HCT116 (cell line): ENCODE measurements around the gene TAF5L. TPM values are rescaled to one million over a fixed set of nuclear protein-coding genes. Genes with fewer than 3 reads are reported as not detected.

Experiments
- ATAC-seq: fragments of 200-7000 bp; cut with Tn5 transposase; 2 replicates; pipeline ENCODE4 v1.9.1; 2020; ENCODE audit warnings: mild to moderate bottlenecking, moderate library complexity
- BruUV-seq: library from RNA; stranded (reverse); fragments of 400-500 nt; replicated peaks from 2 replicates; lab custom pipeline; 2021; lab: Mats Ljungman, UMichigan
- CTCF ChIA-PET: fragments of 300-600 bp; sonication (Branson Sonifier 250); formaldehyde crosslinking; loops from one replicate; lab custom pipeline; 2021; ENCODE audit warnings: antibody characterized with exemption; lab: Charles Lee
- POLR2A ChIA-PET: fragments of 300-600, 350-600 bp; sonication (Branson Sonifier 250); formaldehyde crosslinking; loops from one replicate; lab custom pipeline; 2021; ENCODE audit warnings: antibody characterized with exemption; lab: Charles Lee
- RAD21 ChIA-PET, 2 experiments: fragments of 300-600 bp; sonication (Branson Sonifier 250); formaldehyde crosslinking; loops; one replicate each; lab custom pipeline; 2023; ENCODE audit warnings: low total read pairs in 2 of 2; ENCODE audit not compliant: uncharacterized antibody in 2 of 2, unreplicated experiment in 2 of 2, low non-redundant PET in 1 of 2; lab: Charles Lee
- DNase-seq: peaks from one replicate; pipeline ENCODE4 v3.0.0-alpha.2; 2010; ENCODE audit warnings: low read depth, low spot score
- H2AFZ ChIP-seq: fragments of 200-600 bp; shearing (Covaris generic), sonication (generic); 2 replicates; pipeline ENCODE4 v1.6.1; 2017; ENCODE audit warnings: low read depth, mixed run types, mixed read lengths, antibody characterized with exemption, low read length; ENCODE audit not compliant: poor library complexity, severe bottlenecking
- H3K27ac ChIP-seq: 2 replicates; pipeline ENCODE4 v1.5.1; 2012; ENCODE audit warnings: low read depth, low read length
- H3K27me3 ChIP-seq: fragments of 200-600 bp; sonication (generic); 2 replicates; pipeline ENCODE4 v1.6.1; 2016; ENCODE audit warnings: mixed run types, low read length, mixed read lengths; ENCODE audit not compliant: insufficient read depth
- H3K36me3 ChIP-seq, 2 experiments: fragments of 200-500 bp in 1 of 2; fragments of 200-600 bp in 1 of 2; sonication (Bioruptor generic) in 1 of 2; sonication (generic) in 1 of 2; 2 replicates each; pipeline versions ENCODE4 v1.5.1 to v1.6.1; 2014 to 2016; ENCODE audit warnings: low read length in 2 of 2, inconsistent platforms in 1 of 2, mixed read lengths in 1 of 2, mixed run types in 1 of 2; ENCODE audit not compliant: insufficient read depth in 2 of 2, control insufficient read depth in 1 of 2
- H3K4me1 ChIP-seq, 2 experiments: fragments of 200-600 bp in 1 of 2; sonication (generic) in 1 of 2; 2 replicates each; pipeline versions ENCODE4 v1.5.1 to v1.6.1; 2012 to 2017; ENCODE audit warnings: low read length in 2 of 2, inconsistent platforms in 1 of 2, mild to moderate bottlenecking in 1 of 2, mixed read lengths in 1 of 2, mixed run types in 1 of 2, moderate library complexity in 1 of 2; ENCODE audit not compliant: insufficient read depth in 2 of 2, control insufficient read depth in 1 of 2
- H3K4me2 ChIP-seq: fragments of 200-600 bp; sonication (generic); 2 replicates; pipeline ENCODE4 v1.6.1; 2017; ENCODE audit warnings: mixed run types, low read length, mixed read lengths
- H3K4me3 ChIP-seq, 2 experiments: fragments of 200-600 bp in 1 of 2; sonication (generic) in 1 of 2; replicated peaks in 1 of 2; 2 replicates each; pipeline ENCODE4 v1.5.1; 2011 to 2016; ENCODE audit warnings: low read length in 2 of 2, control low read depth in 1 of 2, low read depth in 1 of 2, mild to moderate bottlenecking in 1 of 2, mixed read lengths in 1 of 2, mixed run types in 1 of 2
- H3K79me2 ChIP-seq: fragments of 200-600 bp; sonication (generic); 2 replicates; pipeline ENCODE4 v1.6.1; 2017; ENCODE audit warnings: mild to moderate bottlenecking, mixed run types, low read length, moderate library complexity, mixed read lengths; ENCODE audit not compliant: insufficient read depth
- H3K9ac ChIP-seq: fragments of 200-600 bp; sonication (generic); 2 replicates; pipeline ENCODE4 v1.6.1; 2016; ENCODE audit warnings: low read length, mixed read lengths
- H3K9me2 ChIP-seq: fragments of 200-600 bp; sonication (generic), shearing (Covaris generic); 2 replicates; pipeline ENCODE4 v1.6.1; 2017; ENCODE audit warnings: mixed run types, mild to moderate bottlenecking, moderate library complexity; ENCODE audit not compliant: insufficient read depth
- H3K9me3 ChIP-seq, 2 experiments: fragments of 200-500 bp in 1 of 2; fragments of 200-600 bp in 1 of 2; sonication (Bioruptor generic) in 1 of 2; sonication (generic) in 1 of 2; 2 replicates each; pipeline ENCODE4 v1.6.1; 2014 to 2017; ENCODE audit warnings: low read length in 2 of 2, mixed read lengths in 2 of 2, inconsistent platforms in 1 of 2, low read depth in 1 of 2, mild to moderate bottlenecking in 1 of 2, mixed run types in 1 of 2, moderate library complexity in 1 of 2; ENCODE audit not compliant: control insufficient read depth in 1 of 2, insufficient read depth in 1 of 2
- H4K20me1 ChIP-seq: fragments of 200-600 bp; sonication (generic), shearing (Covaris generic); 2 replicates; pipeline ENCODE4 v1.6.1; 2017; ENCODE audit warnings: mixed run types, mild to moderate bottlenecking, moderate library complexity; ENCODE audit not compliant: insufficient read depth
- CEBPB ChIP-seq: IDR thresholded peaks from 2 replicates; pipeline ENCODE4 v1.6.1; 2012; ENCODE audit warnings: low read depth
- EGR1 ChIP-seq: IDR thresholded peaks from 2 replicates; pipeline ENCODE4 v1.6.1; 2012; ENCODE audit warnings: low read depth
- EZH2 ChIP-seq: fragments of 200-600 bp; sonication (generic); IDR thresholded peaks from 2 replicates; pipeline ENCODE4 v1.6.1; 2017; ENCODE audit warnings: antibody characterized with exemption, mixed run types
- POLR2AphosphoS5 ChIP-seq: IDR thresholded peaks from 2 replicates; pipeline ENCODE4 v1.6.1; 2011; ENCODE audit warnings: mild to moderate bottlenecking, low read depth, low read length, moderate library complexity
- SIN3A ChIP-seq: IDR thresholded peaks from 2 replicates; pipeline ENCODE4 v1.6.1; 2012; ENCODE audit warnings: low read depth
- SRF ChIP-seq: IDR thresholded peaks from 2 replicates; pipeline ENCODE4 v1.6.1; 2012; ENCODE audit warnings: low read depth
- YY1 ChIP-seq: IDR thresholded peaks from 2 replicates; pipeline ENCODE4 v1.6.1; 2011; ENCODE audit warnings: low read length, low read depth, moderate library complexity, mild to moderate bottlenecking; ENCODE audit not compliant: insufficient replicate concordance; ENCODE audit errors: extremely low read depth
- ZFX ChIP-seq: fragments of 450-650 bp; IDR thresholded peaks from 2 replicates; pipeline ENCODE4 v1.6.1; 2017
- ZNF274 ChIP-seq: fragments of 200-500 bp; sonication (Bioruptor generic); IDR thresholded peaks from 2 replicates; pipeline ENCODE4 v1.6.1; 2014; ENCODE audit warnings: mild to moderate bottlenecking, low read depth, low read length, inconsistent platforms
- intact Hi-C: fragments of 100-400 bp; cut with micrococcal nuclease; formaldehyde crosslinking; loops from 2 replicates; pipeline ENCODE4 v1.10.0; 2022
- total RNA-seq: library from RNA; stranded (reverse); gene quantifications from one replicate; pipeline ENCODE4 v1.2.1, GENCODE V29; 2021; ENCODE audit not compliant: unreplicated experiment
- TF ChIP-seq, protein P1 (sequence below): IDR thresholded peaks from 2 replicates; pipeline ENCODE4 v1.6.1; 2012
- TF ChIP-seq, protein P2 (sequence below), 3 experiments: fragments of 200-600 bp in 1 of 3; sonication (generic) in 1 of 3; IDR thresholded peaks in 2 of 3; conservative IDR thresholded peaks in 1 of 3; 2 replicates each; pipeline ENCODE4 v1.5.1; 2012 to 2017; ENCODE audit warnings: low read depth in 2 of 3, low read length in 2 of 3, antibody characterized with exemption in 1 of 3, borderline replicate concordance in 1 of 3, control low read depth in 1 of 3, mild to moderate bottlenecking in 1 of 3, mixed read lengths in 1 of 3, mixed run types in 1 of 3, moderate library complexity in 1 of 3; ENCODE audit not compliant: insufficient read depth in 1 of 3

TAF5L gene
- total RNA-seq, 1 experiment from 2014 or later = 22.4 TPM

DNA sequence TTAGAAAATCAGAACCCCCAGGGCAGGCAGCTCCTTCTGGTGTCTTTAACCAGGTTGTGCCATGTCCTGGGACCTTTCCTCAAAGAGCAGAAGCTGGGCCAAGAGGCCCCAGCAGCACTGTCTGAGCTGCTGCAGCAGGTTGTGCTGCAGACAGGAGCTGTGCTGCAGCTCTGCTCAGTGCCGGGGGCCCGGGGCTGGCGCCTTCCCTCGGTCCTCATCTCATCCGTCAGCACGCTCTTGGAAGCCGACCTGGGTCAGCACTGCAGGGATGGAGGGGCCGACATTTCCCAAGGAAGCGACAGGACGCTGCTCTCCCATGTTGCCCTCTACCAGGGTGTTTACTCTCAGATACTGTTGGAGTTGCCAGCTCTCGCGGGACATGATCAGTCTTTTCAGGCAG, 11.8 kb upstream of the TAF5L start:
- intact Hi-C loops = no loop called here
- H3K4me2 ChIP-seq = no peak overlapping the region
- TF ChIP-seq EZH2 = no peak
- no peak for TF ChIP-seq POLR2AphosphoS5
- TF ChIP-seq, protein P1, sequence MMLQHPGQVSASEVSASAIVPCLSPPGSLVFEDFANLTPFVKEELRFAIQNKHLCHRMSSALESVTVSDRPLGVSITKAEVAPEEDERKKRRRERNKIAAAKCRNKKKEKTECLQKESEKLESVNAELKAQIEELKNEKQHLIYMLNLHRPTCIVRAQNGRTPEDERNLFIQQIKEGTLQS = no peak
- no peak for TF ChIP-seq CEBPB
- TF ChIP-seq EGR1 = no peak
- TF ChIP-seq YY1 = no peak
- TF ChIP-seq, protein P2, sequence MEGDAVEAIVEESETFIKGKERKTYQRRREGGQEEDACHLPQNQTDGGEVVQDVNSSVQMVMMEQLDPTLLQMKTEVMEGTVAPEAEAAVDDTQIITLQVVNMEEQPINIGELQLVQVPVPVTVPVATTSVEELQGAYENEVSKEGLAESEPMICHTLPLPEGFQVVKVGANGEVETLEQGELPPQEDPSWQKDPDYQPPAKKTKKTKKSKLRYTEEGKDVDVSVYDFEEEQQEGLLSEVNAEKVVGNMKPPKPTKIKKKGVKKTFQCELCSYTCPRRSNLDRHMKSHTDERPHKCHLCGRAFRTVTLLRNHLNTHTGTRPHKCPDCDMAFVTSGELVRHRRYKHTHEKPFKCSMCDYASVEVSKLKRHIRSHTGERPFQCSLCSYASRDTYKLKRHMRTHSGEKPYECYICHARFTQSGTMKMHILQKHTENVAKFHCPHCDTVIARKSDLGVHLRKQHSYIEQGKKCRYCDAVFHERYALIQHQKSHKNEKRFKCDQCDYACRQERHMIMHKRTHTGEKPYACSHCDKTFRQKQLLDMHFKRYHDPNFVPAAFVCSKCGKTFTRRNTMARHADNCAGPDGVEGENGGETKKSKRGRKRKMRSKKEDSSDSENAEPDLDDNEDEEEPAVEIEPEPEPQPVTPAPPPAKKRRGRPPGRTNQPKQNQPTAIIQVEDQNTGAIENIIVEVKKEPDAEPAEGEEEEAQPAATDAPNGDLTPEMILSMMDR (IDR thresholded peaks at IDR 0.05 in 2 of 3, conservative IDR thresholded peaks at IDR 0.05 in 1 of 3; ENCODE audit: borderline replicate concordance in 1 of 3, insufficient read depth in 1 of 3, low read depth in 2 of 3, low read length in 2 of 3) = no peak
- TF ChIP-seq, all 23 proteins: peak for 0
- H3K9me3 ChIP-seq = no peaks in the 10 kb centered on the region
- ChIA-PET POLR2A (no interaction called here), CTCF (no interaction called here), RAD21 (no interaction called here)
- ATAC-seq = no peak
- no peak overlapping the region for H2AFZ ChIP-seq
- no peak overlapping the region for H3K9ac ChIP-seq
- no TSS peak for BruUV-seq
- H3K4me1 ChIP-seq = no peaks in the 10 kb centered on the region
- DNase-seq = no peak
- peaks cover 32 to 43% of the 10 kb centered on the region in 2 experiments for H3K36me3 ChIP-seq
- peaks cover 3% of the 10 kb centered on the region; the same call in 1 of the 2 replicates for H4K20me1 ChIP-seq
- no peak overlapping the region for H3K27ac ChIP-seq
- no peak overlapping the region for H3K4me3 ChIP-seq
- H3K9me2 ChIP-seq = no peaks in the 10 kb centered on the region
- no peaks in the 10 kb centered on the region for H3K27me3 ChIP-seq
- H3K79me2 ChIP-seq = peaks cover 90% of the 10 kb centered on the region

DNA sequence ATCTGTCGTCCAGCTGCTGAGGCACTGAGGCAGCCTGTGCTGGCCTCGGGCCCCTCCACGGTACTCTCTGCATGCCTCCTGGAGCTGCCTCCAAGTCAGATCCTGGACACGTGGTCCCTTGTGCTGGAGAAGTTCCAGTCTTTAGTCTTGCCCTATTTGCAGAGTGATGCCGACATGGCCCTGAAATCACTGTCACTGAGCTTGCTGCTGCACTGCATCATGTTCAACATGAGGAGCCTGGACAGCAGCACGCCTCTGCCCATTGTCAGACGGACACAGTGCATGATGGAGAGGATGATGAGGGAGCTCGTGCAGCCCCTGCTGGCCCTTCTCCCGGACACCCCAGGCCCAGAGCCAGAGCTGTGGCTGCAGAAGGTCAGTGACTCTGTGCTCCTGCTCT, 10.1 kb upstream of the TAF5L start:
- ChIA-PET POLR2A (no interaction called here), CTCF (no interaction called here), RAD21 (no interaction called here)
- peaks cover 90% of the 10 kb centered on the region for H3K79me2 ChIP-seq
- no peak overlapping the region for H3K4me3 ChIP-seq
- H3K36me3 ChIP-seq = peaks cover 34 to 43% of the 10 kb centered on the region in 2 experiments
- H4K20me1 ChIP-seq = peaks cover 3% of the 10 kb centered on the region; the same call in 1 of the 2 replicates
- no peaks in the 10 kb centered on the region for H3K9me2 ChIP-seq
- H3K9ac ChIP-seq = no peak overlapping the region
- DNase-seq = no peak
- no peaks in the 10 kb centered on the region for H3K9me3 ChIP-seq
- no peak overlapping the region for H3K27ac ChIP-seq
- ATAC-seq = no peak
- no peaks in the 10 kb centered on the region for H3K27me3 ChIP-seq
- H3K4me1 ChIP-seq = no peaks in the 10 kb centered on the region
- intact Hi-C loops = no loop called here
- no peak overlapping the region for H2AFZ ChIP-seq
- TF ChIP-seq SIN3A (no peak), SRF (no peak), EZH2 (no peak), ZFX (no peak), CEBPB (no peak), ZNF274 (no peak)
- TF ChIP-seq, protein P2 (IDR thresholded peaks at IDR 0.05 in 2 of 3, conservative IDR thresholded peaks at IDR 0.05 in 1 of 3; ENCODE audit: borderline replicate concordance in 1 of 3, insufficient read depth in 1 of 3, low read depth in 2 of 3, low read length in 2 of 3) = no peak
- TF ChIP-seq, protein P1 = no peak
- TF ChIP-seq, all 23 proteins: peak for 0
- no TSS peak for BruUV-seq
- no peak overlapping the region for H3K4me2 ChIP-seq
